ENCODE results near the gene SMARCB1.

- TF ChIP-seq CTCF (IDR thresholded peaks at IDR 0.05) (no peak), ZFX (IDR thresholded peaks at IDR 0.05; ENCODE audit: borderline replicate concordance) (no peak)
Observed at GRCh38 chr22:23745791-23746190, 41.0 kb upstream of the SMARCB1 start.
